Stimulated activated CD4-positive, alpha-beta T cell treated with anti-CD3 and anti-CD28 coated beads, Interleukin-2, amount 100 ng/mL, for 4 hours (primary cell): Measurements from ENCODE around the gene MCM5.
"Not testable (repeated sequence)": the region's sequence is repeated elsewhere in the genome, so short reads cannot be mapped to it uniquely, and the experiment has no call there.

Experiments used
- DNase-seq: peaks from one replicate; pipeline ENCODE4 v3.0.0-alpha.2; 2020; ENCODE audit warnings: low read depth

MCM5 gene

DNA sequence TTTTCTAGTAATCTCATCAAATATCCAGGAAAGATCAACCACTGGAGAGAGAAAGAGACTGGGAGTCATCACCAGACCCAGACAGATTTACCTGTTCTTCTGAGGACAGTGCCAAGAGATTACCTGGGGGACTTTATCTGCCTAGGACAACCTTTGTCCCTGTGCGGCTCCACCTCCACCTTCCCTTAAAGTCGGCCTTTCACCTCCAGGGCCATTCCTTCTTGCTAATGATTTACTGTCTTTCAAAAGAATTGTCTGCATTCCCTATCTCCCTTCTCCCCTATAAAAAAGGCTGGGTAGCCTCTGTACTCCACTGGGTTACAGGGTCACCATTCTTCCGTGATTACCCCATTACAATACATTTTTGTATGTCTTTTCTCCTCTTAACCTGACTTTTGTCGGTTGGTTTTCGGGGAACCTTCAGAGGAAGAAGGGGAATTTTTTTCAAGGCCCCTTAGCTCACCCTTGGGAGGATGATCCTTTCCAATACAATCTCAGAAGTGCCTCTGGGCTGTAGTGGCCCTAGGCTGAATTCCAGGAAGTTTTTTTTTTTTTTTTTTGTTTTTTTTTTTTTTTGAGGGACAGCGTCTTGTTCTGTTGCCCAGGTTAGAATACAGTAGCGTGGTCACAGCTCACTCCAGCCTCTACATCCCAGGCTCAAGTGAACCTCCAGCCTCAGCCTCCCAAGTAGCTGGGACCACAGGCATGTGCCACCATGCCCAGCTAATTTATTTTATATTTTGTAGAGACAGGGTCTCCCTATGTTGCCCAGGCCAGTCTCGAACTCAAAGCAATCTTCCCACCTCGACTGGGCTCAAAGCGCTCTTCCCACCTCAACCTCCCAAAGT is 20.6 kb upstream of the MCM5 start:
- no peak for DNase-seq

DNA sequence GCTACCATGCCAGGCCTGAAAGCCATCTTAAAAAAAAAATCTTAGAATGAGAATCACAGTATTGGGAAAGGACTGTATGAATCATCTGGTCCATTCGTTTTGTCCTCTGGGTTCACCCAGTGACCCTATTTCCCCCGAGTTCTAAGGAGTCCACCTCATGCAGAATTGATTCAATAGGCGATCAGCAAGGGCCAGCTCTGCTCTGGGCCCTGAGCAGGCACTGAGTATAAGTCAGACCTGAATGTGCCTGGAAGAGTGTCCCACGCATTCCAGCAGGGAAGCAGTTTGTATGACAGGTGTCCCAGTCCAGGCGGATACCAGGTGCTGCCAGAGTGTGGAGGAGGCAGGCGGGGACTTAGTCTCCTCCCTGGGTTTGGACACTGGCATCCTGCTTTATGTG is 19.9 kb upstream of the MCM5 start:
- DNase-seq = no peak

DNA sequence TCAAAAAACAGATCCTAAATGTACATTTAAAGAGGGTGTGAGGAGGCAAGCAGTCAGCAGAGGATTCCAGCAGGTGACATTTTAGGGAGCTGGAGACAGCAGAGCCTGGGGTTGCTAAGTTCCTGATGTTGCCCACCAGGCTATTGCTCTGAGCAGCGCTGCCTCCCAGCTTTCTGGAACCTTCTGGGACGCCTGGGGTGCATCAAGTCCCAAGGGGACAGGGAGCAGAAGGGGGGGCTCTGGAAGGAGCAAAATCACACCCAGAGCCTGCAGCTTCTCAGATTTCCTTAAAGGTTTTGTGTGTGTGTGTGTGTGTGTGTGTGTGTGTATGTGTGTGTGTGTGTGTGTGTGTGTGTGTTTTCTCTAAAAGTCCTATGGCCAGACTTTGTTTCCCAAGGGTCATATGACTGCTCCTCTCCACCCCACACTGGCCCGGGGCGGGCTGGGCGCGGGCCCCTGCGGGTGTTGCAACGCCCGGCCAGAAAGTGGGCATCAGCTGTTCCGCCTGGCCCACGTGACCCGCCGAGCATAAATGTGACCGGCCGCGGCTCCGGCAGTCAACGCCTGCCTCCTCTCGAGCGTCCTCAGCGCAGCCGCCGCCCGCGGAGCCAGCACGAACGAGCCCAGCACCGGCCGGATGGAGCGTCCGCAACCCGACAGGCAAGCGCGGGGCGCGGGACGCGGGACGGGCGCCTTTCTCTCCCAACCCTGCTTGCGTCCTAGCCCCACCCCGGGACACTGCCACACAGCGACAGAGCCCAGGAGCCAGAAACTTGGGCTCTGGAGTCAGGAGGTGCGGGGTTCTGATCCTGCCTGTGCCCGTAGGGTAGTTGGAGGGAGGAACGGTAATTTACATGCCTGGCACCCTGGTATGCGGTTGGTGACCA is 19.2 kb upstream of the MCM5 start, which contains the start of gene HMOX1:
TSS of gene HMOX1 (plus strand) at position 560 of the 887 bp plus-strand sequence. CDS start at position 638, 78 bp downstream.
- no peak for DNase-seq

DNA sequence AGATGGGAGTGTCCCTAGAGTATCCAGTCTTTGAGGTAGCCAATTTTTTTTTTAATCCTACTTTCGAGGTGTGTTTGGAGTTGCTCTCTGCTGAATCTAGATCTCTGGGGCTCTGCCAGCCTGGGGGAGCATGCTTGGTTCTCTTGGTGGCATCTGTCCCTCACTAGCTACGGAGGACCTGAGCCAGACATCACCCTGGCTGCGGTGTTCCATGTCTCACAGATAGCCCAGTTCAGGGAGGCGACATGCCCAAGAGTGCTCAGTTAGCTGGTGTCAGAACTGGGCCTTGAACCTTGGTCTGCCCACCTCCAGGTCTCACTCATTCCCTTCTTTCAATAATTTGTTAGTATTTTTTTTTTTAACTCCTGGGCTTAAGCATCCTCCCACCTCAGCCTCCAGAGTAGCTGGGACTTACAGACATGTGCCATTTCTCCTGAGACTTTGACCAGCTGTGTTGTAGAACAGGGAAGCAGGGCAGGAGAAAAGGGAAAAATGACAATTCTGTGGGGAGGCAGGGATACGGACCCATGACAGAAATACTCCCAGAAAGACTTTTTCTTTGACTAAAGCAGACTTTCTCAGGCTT is 18.4 kb upstream of the MCM5 start:
- DNase-seq = no peak

DNA sequence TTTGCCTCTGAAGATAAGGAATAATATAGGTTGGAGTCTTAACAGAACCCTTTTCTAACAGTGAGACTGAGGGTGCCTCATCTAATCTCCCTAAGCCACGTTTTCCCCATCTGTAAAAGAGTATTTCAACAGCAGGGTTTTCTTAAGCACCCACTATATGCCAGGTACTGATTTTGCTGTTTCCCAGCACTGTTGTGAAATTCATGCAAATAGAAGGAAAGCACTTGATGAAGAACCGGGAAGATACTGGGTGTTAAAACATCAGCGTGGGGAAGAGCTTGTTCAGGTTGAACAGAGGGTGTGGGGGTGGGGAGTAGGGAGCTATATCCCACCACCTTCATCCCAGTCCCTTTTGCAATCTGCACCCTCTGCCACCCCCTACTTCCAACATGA is 16.3 kb upstream of the MCM5 start:
- no peak for DNase-seq

DNA sequence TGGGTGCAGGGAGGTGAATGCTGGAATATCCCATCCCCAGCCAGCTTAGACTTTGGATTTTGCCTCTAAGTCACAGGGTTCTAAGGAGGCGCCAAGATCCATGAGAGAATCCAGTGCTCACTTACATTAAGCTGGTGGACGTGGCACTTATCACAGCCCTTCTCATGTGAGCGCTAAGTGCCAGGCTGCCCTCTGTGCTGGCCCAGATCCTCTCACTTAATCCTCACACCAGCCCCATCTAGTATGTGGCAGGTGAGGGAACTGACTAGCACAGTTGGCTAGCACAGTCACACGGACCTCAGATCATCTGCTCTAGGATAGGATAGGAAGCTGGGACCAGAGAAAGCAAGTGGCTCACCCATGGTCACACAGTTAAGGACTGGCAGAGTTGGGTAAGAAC is 15.4 kb upstream of the MCM5 start:
- DNase-seq = no peak

DNA sequence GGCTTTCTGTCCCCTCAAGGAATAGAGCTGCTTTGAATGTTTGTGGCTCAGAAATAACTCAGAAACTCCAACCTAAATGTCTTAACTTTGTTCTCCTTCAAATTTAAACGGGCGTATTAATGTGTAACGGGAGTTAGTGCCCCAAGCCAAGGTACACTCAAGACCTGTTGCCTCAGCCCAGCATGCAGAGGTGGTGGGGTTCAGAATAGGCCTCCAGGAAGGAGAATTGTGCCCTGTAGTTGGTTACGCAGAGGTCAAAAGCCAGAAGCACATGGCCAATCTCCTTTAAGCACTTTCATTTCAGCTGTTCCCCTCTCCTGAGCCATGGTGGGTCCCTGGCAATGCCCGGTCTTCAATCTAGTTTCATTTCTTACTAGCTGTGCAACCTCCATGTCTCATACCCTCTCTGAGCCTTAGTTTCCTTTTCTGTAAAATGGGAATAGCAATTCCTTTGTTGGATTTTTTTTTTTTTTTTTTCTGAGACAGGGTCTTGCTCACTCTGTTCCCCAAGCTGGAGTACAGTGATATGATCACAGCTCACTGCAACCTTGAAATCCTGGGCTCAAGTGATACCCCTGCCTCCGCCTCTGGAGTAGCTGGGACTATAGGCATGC is 14.9 kb upstream of the MCM5 start:
- no peak for DNase-seq

DNA sequence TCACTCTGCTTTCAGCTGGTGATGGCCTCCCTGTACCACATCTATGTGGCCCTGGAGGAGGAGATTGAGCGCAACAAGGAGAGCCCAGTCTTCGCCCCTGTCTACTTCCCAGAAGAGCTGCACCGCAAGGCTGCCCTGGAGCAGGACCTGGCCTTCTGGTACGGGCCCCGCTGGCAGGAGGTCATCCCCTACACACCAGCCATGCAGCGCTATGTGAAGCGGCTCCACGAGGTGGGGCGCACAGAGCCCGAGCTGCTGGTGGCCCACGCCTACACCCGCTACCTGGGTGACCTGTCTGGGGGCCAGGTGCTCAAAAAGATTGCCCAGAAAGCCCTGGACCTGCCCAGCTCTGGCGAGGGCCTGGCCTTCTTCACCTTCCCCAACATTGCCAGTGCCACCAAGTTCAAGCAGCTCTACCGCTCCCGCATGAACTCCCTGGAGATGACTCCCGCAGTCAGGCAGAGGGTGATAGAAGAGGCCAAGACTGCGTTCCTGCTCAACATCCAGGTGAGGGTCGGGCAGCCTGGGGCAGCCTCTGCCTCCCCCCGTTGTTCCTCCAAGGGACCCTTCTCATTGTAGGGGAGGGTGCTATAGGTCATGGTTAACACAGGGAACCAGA is 13.2 kb upstream of the MCM5 start:
- no peak for DNase-seq

DNA sequence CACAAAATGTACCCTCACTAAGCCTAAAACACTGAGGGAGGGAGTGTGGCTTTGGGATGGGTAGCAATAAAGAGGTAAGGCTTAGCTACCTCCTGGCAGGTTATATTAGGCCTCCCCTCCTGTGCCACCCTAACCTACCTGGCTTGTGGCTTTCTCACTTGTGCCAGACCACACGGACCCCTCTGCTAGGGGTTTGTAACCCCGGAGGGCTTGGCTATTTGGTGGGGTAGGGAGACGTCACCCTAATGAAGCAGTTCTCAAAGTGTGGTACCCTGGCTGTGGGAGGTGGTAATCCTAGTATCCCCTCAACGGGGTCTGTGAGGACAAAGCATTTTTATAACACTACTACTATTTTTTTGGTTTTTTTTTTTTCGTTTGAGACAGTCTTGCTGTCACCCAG is 9.0 kb upstream of the MCM5 start:
- DNase-seq = no peak

DNA sequence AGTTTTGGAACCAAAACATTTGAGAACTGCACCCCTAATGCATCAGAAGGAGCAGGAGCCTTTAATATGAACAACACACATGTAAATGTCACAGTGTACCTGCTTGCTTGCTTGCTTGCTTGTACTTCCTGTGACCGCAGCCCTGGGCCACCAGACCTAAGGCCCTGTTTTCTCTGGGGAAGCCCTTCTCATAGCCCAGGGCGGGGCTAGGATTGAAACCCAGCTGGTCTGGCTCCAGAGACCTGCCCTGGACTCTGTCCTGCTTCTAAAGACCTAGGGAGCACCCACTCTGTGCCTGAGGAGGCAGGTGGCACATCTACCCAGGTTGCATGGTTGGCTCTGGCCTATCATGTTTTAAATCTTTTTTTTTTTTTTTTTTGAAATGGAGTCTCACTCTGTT is 7.6 kb upstream of the MCM5 start:
- no peak for DNase-seq

DNA sequence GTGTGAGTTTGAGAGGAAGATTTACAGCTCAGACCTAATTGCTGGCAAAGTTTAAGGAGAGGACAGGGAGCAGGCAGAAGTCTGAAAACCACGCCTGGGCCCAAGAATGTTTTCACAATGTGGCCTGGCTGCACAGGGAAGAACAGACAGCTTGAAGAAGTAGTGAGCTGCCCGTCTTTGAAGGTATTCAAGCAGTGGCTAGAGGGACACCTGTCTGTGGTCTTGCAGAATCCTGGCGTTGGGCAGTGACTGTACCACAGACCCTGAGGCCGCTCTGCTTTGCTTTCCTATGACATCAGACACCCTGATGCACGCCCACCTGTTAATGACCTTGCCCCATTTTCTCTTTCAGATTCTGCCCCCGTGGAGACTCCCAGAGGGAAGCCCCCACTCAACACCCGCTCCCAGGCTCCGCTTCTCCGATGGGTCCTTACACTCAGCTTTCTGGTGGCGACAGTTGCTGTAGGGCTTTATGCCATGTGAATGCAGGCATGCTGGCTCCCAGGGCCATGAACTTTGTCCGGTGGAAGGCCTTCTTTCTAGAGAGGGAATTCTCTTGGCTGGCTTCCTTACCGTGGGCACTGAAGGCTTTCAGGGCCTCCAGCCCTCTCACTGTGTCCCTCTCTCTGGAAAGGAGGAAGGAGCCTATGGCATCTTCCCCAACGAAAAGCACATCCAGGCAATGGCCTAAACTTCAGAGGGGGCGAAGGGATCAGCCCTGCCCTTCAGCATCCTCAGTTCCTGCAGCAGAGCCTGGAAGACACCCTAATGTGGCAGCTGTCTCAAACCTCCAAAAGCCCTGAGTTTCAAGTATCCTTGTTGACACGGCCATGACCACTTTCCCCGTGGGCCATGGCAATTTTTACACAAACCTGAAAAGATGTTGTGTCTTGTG is 6.6 kb upstream of the MCM5 start:
- DNase-seq = no peak

DNA sequence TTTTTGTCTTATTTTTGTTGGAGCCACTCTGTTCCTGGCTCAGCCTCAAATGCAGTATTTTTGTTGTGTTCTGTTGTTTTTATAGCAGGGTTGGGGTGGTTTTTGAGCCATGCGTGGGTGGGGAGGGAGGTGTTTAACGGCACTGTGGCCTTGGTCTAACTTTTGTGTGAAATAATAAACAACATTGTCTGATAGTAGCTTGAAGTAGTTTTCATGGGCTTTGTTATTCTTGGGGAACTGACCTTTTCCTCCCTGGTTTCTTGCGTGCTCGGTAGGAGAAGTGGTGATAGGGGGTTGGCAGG is 6.0 kb upstream of the MCM5 start:
- no peak for DNase-seq

DNA sequence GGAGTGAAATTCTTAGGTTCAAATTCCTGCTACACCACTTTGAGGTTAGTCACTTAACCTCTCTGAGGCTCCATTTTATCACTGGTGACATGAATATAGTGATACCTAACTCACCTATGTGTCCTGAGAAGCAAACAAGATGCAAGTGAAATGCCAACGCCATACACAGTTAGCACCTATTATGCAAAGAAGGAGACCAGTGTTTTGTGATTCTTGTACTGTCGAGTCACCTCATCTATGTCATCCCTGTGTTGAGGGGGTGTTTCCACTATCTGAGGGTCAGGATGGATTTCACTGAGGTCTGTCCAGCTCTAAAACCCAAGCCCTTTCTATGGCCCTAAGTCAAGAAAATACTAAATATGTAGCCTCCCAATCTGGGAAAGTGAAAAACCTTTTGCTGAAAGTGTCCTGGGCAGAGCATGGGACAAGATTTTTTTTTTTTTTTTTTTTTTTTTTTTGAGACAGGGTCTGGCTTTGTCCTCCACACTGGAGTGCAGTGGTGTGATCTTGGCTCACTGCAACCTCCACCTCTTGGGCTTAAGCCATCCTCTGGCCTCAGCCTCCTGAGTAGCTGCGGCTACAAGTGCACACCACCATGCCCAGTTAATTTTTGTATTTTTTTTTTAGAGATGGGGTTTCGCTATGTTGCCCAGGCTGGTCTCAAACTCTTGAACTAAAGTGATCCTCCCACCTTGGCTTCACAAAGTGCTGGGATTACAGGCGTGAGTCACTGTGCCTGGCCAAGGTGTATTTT is 5.0 kb upstream of the MCM5 start:
- DNase-seq = no peak

DNA sequence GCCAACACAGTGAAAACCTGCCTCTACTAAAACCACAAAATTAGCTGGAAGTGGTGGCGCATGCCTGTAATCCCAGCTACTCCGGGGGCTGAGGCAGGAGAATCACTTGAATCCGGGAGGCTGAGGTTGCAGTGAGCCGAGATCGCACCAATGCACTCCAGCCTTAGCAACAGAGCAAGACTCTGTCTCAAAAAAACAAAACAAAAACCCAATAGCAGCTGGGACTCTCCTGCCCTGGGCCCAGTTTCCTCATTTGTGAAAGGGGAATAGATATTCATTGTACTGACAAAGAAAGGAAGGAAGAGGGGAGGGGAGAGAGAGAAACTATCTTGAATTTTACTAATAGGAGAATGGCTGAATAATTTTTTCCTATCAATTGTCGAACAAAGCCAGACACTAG is 3.3 kb upstream of the MCM5 start:
- DNase-seq = not testable (repeated sequence)

DNA sequence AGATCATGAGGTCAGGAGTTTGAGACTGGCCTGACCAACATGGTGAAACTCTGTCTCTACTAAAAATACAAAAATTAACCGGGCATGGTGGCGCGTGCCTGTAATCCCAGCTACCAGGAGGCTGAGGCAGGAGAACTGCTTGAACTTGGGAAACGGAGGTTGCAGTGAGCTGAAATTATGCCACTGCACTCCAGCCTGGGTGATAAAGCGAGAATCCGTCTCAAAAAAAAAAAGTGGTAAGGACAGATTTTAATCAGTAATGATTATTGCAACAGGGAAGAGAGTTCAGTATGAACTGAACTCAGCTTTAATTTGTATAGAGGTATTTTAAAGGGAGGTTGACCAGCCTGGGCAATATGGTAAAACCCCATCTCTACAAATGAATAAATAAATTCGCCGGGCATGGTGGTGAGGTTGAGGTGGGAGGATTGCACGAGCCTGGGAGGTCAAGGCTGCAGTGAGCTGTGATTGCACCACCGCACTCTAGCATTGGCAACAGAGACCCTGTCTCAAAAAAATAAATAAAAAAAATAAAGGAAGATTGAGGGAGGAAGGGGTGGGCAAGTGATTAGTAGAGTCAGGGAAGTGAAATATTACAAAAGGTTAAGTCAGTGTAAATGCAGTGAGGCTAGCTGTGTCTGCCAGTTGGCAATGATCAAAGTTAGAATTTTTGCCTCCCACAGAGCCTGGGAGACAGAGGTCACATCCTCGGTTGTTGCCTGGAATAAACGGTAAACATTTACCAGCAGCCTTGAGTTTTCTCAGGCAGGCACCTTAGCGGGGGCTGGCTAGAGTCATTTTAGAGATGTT is 2.6 kb upstream of the MCM5 start:
- DNase-seq = no peak

DNA sequence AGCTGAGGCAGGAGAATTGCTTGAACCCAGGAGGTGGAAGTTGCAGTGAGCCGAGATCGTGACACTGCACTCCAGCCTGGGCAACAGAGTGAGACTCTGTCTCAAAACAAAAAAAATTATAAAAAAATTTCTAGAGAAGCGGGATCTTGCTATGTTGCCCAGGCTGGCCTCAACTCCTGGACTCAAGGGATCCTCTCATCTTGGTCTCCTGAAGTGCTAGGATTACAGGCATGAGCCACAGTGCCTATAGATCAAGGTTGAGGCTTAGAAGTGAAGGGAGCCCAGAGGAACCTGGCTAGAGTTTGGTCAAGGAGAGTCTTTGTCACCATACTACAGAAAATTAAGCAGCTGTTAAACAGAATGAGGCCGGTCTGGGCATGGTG is 1.4 kb upstream of the MCM5 start:
- DNase-seq = no peak

DNA sequence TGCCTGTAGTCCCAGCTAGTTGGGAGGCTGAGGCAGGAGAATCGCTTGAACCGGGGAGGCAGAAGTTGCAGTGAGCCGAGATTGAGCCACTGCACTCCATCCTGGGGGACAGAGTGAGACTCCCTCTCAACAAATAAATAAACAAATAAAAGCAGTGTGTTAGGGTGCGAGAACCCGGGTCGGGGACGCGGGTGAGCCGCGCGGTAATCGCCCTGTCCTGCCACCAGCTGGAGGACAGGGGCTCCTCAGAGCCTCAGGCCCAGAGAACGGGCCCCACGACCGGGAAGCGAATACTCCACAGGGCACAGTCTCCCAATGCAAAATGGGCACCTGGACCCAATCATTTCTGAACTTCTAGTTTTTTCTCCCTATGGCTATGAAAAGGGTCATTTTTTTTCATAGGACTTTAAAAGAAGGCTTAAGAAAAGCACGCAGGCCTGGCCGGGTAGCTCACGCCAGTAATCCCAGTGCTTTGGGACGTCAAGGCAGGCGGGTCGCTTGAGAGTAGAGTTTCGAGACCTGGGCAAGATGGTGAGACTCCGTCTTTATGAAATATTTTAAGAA is 744 bp upstream of the MCM5 start:
- DNase-seq = no peak

DNA sequence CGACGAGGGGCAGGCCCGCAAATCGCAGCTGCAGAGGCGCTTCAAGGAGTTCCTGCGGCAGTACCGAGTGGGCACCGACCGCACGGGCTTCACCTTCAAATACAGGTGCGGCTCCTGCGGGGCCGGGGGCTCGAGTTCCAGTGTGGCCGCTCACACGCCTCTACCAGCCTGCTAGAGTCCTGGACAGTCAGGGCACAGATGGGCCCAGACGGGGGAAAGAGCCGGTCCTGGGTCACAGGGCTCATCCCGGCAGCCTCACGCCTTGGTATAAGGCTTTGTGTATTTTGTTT is 506 bp downstream of the MCM5 start:
- DNase-seq = no peak

DNA sequence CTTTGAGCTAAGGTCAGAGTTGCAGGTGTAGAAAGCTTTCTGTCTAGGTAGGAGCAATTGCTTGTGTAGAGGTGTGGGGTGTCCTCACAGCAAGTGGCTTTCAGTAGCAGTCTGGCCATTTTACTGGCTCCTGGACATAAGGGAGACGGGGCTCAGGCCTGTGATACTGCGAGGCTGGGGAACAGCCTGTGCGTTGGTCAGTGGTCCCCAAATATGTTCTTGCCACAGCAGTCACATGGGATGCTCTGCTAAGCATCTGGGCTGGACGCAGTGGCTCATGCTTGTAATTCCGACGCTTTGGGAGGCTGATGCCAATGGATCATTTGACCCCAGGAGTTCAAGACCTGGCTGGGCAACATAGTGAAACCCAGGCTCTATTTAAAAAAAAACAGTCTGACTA is 1.9 kb downstream of the MCM5 start:
- DNase-seq = no peak
